IPS-11a (cell line): Measurements from ENCODE around the gene DAPK1.

Experiments used
- H3K4me3 ChIP-seq: one replicate; pipeline ENCODE4 v1.5.1; 2013; ENCODE audit warnings: low read depth, low read length, control low read depth

The DAPK1 gene

DNA sequence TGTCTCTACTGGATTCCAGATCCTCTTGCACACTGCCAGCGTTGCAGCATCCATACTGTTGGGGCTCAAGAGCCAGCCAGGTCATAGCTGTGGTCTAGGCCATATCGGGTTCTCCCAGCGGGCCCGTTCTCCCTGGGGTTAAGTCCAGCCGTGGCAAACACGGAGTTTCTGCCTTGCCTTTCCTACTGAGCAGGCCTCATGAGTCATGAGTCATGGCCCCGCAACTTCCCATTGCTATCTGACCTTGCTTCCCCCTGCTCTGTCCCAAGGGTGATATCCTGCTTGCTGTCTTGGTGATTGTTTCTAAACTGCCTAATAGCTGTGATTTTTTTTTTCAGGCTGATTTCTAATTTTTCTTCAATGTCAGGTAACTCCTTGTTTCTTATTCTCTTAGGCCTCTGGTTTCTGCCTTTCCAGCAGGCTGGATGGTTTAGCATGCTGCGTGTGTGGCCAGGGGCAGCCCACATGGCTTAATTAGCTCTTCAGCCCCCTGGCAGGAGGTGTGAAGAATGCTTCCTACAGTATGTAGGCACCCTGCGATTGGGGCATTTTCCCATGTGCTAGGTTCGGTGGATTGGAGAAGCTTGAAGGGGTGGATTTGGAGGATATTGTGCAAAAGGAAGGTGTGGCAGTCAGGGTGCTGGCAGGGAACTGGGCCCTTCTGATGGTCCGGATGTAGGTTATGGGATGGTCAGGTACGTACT lies 18.7 kb downstream of the DAPK1 start:
- H3K4me3 ChIP-seq: no peak overlapping the region

DNA sequence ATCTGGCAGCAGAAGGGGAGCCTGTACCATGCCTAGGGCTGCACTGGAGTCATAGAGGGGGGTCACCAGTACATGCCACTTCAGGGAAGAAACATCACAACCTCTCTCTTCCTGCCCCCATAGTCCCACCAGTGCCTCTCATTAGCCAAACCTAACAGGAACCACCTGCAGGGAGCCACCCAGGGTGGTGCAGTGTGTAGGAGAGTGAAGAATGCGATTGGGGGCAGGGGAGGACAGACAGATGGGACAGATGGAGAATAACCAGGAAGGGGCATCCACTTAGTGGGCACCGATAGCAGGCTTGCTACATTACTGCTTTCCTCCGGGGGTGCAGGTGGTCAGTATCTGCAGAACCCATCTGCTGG lies 19.2 kb downstream of the DAPK1 start:
- no peak overlapping the region for H3K4me3 ChIP-seq

DNA sequence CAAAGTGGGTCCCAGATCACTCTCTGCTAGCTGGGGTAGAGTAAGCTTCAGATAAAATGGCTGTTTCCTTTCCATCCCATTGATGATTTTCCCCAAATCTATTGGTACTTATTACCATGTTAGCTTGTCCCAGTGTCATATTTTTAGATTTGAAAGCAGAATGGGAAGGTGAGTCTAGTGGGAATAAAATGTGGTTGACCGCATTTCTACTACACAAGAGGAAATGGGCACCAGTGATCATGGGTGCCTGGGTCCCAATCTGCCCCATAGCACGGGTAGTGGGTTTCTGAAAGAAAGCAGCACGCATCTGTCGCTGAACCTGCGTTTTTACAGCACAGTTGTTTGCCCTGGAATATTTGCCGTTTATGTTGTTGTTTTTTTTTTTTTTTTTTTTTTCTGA lies 20.1 kb downstream of the DAPK1 start:
- H3K4me3 ChIP-seq: no peak overlapping the region

DNA sequence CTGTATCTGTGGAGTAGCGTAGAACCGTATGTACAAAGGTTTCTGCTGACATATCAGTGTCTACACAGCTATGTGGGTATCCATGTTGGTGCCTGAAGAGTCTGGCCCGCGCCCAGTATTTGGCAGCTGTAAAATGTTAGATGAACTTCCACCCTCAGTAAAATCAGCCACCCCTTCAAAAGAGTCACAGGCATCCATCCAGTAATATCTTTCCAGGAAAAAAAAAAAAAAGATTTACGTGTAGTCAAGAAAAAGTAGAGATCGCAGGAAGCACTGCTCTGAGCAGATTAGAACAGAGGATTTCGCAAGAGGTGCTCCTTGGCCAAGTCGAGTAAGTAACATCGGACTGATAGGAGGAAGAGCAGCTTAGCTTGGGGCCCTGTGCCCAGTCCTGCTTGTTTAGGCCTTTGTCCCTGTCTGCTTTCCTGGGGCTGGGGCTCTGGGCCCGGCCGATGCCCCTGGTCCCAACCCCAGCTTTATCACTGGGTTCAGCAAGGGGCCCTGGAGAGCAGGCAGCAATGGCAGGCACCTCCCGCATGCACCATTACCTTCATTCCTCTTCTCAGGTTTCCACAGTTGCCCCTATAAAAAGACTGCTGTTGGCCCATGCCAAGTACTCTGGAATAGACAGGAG lies 21.2 kb downstream of the DAPK1 start:
- H3K4me3 ChIP-seq: no peak overlapping the region

DNA sequence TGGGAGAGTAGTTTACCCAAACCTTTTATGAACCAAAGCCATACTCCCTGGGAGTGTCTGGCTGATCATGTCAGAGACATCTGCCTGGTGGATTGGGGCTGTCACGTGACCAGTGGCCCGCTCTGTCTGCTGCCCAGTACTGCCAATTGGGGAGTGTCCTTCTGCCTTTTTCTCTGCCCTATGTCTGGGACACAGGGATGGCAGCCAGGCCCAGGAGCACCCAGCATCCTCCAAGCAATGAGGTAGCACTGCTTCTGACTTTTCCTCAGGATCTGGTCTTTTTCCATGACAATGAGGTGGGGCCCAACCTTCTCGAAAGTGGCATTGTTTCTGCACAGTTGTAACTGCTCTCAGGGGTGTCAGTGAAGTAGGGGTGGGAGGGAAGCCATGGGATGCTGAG lies 21.8 kb downstream of the DAPK1 start:
- no peak overlapping the region for H3K4me3 ChIP-seq

DNA sequence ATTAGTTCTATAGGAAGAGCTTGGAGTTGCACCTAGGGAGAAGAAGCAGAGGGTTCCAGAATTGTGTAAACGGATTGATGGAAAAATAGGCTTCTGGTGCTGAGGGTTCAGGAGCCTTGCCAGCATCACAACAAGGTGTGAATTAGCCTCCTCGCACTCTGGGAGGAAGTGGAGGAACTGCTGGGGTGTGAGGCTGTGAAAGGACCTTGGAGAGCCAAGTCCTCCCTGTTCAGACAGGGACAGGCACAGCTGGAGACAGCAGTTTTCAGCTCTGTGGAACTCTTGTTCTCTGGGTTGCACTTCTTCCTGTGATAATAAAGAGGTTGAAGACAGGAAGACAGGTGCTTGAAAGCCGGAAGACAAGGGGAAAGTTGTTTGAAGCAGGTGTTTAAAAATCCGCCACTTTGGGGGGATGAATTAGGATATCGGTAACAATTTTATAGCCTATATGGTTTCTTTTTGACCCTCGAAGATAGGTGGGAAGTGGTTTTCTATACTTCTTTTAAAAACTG lies 22.6 kb downstream of the DAPK1 start:
- H3K4me3 ChIP-seq: no peak overlapping the region

DNA sequence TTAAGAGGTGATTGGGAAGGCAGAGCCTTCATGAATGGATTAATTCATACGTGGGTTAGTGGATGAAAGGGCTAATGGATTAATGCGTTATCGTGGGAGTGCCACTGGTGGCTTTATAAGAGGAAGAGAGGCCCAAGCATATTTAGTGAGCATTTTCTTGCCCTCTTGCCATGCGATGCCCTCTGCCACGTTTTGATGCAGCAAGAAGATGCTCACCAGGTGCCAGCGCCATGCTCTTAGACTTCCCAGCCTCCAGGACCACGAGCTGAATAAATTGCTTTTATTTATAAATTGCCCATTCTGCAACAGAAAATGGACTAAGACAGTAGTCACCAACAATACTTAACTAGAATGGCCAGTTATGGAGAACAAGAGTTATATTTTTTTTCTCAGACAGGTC lies 24.2 kb downstream of the DAPK1 start:
- H3K4me3 ChIP-seq: no peak overlapping the region

DNA sequence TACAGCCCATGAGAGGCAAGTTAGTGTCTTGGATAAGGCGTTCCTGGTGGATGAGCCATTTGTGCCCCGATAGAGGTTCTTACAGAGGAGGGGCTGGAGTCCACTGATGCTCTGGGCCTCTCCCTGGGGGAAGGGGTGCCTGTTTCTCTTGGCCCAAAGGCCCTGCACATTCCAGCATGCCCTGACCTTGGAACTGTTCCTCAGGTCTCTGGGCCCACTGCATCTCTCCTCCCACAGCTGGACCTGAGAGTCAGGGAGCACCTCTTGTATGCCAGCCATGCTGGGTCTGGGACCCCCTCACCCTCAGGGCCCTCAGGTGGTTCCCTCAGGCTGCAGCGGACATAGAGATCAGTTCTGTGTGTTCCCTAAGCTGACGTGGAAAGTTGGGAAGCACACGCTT lies 26.4 kb downstream of the DAPK1 start:
- no peak overlapping the region for H3K4me3 ChIP-seq

DNA sequence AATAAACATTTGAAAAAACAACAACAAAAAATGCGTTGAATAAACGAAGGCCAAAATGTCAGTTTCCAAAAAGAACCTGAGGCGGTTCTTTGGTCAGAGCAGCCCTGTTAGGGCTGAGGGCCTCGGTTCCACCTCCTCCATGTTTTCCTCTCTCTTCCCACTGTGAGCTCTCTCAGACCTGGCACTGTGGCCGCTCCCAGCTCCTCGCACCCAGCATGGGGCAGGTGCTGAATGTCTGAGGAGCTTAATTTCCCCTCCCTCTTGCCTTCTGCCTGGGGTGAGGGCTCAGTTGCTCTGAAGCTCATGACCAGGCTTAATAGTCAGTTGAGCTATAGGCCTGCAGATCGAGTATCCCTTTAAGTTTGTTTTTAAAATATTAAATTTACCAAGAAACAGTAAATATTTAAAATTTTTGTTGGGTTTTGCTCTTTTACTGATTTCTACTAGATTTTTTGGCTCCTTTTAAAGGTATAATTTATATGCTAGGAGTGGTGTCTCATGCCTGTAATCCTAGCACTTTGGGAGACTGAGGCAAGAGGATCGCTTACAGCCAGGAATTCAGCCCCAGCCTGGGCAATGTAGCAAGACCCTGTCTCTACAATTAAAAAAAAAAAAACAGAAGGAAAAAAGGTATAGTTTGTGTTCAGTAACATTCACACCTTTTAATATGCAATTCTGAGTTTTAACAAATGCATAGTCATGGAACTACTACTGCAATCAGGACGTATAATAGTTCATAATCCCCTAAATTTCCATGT lies 28.1 kb downstream of the DAPK1 start:
- no peak overlapping the region for H3K4me3 ChIP-seq

DNA sequence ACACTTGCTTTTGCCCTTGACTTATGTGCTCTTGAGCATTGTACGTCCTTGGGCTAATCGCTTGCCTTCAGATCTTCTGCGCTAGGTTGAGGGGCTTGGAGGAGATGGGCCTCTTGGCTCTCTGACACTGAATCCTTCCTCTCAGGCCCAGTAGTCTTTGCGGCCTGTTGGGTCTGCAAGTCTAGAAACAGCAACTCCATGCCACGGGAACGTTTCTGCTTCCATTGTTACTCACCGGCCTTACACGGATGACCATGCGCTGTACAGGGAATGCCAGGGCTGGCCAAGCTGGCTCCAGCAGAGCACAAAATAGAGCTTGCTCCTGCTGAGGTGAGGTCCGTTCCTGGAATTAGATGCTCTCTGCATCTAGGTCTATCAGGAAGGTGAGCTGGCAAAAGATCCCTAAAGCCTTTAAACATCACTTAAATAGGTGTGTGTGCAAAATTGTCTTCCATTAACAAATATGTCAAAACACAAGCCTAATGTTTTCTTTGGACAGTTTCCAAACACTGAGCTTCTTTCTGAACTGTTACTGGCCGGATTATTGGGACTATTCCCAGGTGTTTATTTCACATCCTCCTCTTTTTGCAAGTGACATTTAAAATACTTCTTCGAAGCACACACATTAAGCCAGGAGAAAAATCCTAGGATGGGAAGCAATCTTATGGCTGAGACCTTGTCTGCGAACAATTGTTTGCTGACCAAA lies 29.7 kb downstream of the DAPK1 start:
- H3K4me3 ChIP-seq: no peak overlapping the region

DNA sequence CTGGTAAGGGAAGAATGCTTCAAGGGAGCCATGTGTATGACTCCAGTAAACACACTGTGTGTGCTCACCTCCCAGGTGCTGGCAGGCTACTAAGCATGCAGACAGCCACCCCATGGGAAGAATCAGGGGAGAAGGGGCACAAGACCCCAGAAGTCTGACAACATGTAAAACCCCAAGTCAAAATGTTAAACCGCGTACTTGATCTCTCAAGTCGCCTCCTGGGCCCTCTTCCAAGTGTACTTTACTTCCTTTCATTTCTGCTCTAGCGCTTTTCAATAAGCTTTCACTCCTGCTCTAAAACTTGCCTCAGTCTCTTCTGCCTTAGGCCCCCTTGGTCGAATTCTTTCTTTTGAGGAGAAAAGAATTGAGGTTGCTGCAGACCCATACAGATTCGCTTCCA lies 31.3 kb downstream of the DAPK1 start:
- no peak overlapping the region for H3K4me3 ChIP-seq

DNA sequence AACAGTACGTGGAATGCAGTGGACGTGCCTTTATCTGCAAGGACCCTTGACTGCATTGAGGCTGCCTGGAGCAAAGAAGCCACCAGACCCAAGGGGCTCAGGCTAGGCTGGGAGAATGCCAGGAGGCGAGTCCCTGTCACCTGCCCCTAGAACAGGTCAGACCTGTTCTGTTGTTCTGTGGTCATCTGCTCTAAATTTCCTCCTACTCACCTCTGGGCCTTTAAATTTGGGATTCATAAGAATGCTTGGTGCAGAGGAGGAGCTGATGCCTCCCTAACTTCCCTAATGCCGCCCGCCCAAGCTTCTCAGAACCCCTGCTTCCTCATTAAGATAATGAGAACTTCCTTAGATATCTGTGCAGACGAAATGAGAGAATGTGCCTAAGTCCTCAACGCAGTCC lies 32.0 kb downstream of the DAPK1 start:
- no peak overlapping the region for H3K4me3 ChIP-seq

DNA sequence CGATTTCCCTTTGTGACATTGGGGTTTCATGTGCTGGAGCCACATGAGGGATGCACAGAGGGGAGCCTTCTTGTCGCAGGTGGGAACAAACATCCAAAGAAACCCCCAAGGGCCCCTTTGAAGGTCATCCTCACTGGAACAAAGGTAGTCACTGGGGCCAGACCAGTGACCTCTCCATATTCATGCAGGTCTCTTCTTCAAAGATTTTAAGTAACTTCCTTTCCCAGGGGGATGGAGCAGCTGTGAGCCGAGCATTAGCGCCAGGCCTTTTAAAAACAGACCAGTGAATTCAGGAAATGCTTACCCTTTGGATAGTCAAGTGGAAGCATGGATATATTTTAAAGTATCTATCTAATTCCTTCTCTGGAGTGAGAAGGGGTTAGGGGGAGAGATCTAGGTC lies 33.0 kb downstream of the DAPK1 start:
- H3K4me3 ChIP-seq: no peak overlapping the region

DNA sequence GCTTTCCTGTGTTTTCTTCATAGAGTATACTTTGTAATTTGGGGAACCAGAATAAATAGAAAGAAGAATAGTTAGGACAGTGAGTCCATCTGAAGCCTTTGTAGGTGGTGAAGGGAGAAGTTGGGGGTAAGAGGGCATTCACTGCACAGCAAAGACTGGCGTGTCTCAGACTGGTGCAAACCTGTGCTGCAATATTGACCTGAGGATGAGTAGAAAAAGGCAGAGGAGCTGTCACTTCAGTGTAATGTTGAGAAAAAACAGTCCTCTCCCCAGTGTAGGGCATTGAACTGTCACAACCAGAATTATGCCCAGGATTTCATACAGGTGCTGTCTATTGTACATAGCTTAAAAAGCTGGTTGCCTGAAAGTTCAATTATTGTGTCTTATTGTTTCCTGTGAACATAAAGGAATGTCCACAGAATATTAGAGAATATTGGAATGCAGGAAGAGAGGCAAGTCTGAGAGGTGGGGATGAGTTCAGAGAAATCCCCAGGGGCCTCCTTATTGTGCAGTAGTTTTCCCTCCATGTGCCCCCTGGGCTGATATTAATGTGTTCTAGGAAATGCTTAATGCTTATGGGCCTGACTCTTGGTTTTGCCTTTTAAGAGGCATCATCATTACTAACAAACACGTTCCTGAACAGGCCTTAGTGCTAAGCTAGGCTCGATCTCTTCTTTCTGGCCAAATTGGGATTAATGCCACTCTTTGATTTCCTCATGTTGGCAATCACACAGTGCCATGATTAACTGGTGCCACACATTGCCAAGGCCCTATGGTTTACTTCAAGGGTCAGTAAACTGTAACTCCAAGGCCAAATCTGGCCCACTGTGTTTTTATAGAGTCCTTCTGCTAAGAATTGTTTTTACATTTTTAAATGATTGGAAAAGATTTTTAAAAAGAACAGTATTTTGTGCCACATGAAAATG lies 34.0 kb downstream of the DAPK1 start:
- H3K4me3 ChIP-seq: no peak overlapping the region

DNA sequence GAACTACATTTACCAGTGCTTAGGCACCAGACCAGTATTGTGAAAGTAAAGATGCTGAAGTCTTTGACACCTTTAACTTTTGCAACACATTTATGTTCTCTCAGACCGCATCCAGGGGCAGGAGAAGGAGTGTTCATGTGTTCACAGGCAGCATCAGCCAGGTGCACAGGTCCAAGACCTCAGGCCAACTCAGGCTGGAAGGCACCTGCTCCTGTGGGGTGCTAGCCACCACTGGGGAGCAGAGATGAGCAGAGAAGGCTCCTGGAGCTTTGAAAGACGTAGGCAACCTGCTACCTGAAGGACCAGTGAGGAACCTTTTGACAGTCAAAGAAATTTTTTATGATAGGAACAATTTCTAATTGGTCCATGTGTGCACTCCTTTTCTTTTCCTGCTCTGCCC lies 35.6 kb downstream of the DAPK1 start:
- no peak overlapping the region for H3K4me3 ChIP-seq

DNA sequence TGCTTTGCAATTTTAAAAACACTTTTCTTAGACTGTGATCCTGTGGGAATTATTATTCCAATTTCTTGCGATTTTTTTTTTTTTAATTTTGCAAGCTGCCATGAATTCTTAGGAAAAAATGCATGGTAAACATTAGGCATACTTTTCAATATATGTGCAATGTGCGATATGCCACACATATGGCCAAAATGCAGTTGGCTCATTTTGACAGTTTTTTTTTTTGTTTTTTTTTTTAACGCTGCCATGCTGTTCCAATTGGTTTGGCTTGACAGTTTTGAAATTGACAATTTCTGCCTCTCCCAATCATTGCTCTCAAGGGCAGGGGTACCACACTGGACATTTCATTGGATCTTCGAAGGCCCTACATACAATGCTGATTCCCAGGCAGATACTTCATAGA lies 36.4 kb downstream of the DAPK1 start:
- no peak overlapping the region for H3K4me3 ChIP-seq

DNA sequence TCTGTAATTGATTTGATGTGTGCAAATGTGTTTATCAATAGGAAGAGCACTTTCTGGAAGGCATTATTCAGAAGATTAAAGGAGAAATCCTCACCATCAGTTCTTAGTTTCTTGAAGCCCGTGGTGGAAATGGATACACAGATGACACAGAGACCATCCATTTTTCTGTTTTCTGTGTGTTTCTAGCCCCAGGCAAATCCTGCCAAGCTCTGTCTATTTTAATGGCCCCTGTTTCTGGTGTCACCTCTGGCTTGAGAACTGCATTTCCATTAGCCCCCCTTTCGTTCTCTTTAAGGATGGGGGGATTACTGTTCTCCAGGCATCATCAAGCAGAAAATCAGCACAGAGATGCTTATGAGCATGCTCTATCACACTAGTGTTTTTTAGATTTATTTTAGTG lies 37.3 kb downstream of the DAPK1 start:
- H3K4me3 ChIP-seq: no peak overlapping the region

DNA sequence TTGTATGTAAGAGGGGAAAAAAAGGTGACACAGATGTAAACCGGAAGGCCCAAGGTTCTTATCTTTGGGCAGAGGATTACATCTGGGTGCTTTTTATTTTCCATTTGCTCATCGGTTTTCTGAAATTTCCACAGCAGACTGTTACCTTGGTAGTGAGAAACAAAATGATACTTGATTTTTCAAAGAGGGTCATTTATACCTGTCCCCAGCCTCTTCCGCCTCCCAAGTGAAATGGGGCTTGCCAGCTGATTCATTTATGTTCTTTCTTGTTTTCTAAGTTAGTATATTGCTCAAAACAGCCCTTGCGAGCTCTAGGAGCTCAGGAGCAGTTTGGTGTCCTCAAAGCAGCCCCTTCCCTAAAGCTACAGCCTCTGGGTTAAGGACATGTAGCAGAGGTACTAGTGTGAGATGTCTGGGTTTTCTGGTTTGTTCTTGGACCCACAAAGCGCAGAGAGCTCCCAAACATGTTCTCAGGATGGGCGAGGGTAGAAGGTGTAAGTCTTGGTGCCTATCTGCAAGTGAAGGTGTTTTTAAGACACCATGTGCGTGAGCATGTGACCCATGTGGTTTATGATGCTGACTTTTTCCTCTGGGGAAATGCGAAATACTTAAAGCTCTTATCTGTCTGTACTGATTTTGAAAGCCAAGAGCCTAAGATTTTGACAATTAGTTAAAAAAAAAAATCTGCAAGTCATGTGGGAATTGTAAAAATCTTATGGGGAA lies 38.3 kb downstream of the DAPK1 start:
- no peak overlapping the region for H3K4me3 ChIP-seq

DNA sequence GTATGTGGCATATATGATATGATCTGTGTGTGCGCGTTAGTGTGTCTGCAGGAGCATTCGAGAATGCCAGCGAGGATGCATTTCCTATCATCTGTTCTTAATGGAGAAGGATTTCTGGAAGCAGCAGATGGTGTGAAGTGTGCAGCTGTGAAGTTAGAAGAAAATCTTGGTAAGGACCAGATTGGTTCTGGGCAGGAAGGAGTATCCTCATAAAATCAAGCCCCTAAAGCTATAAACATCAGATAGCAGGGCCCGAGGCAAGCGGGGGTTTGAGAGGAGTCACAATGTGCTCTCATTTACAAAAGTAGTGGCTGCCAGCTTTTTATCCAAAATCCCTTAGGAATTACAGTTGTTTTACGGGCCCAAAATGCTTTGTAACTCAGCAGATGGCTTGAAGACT lies 40.0 kb downstream of the DAPK1 start:
- H3K4me3 ChIP-seq: no peak overlapping the region
